Lower leg skin (tissue), 4 donors: Measurements from ENCODE around the gene GNG2. TPM values are rescaled to one million over a fixed set of nuclear protein-coding genes. Genes with fewer than 3 reads are reported as not detected.

Experiments
- DNase-seq, 2 donors: peaks; one replicate each; pipeline ENCODE4 v3.0.0-alpha.2; 2019; ENCODE audit warnings: low spot score in 2 of 2
- H3K4me3 ChIP-seq: fragments of 200-600 bp; sonication (generic); 2 replicates; pipeline ENCODE4 v1.5.1; 2017; ENCODE audit warnings: mild to moderate bottlenecking, low read depth; ENCODE audit not compliant: poor library complexity, severe bottlenecking
- POLR2A ChIP-seq, 2 donors: fragments of 450-650 bp; IDR thresholded peaks; one replicate each; pipeline ENCODE4 v1.6.1; 2016 to 2017; ENCODE audit warnings: antibody characterized with exemption in 2 of 2, mild to moderate bottlenecking in 1 of 2, moderate library complexity in 1 of 2
- WGBS, 2 donors: methylation state at CpG; one replicate each; pipeline ENCODE4 v1.1.5; 2018; 5-methylcytosine and 5-hydroxymethylcytosine counted together
- intact Hi-C: fragments of 100-400 bp; cut with DNase I; formaldehyde crosslinking; loops from one replicate; pipeline ENCODE4 v1.15.0; 2023; ENCODE audit warnings: low total_unique reads
- total RNA-seq, 4 donors: library from RNA; depleted of rRNA; stranded (reverse); fragments of >200 nt; gene quantifications; one replicate each; pipeline ENCODE4 v1.1.0, GENCODE V29; 2016
- TF ChIP-seq, protein P1 (sequence below), 3 donors: fragments of 450-650 bp; IDR thresholded peaks; one replicate each; pipeline ENCODE4 v1.5.1; 2016; ENCODE audit warnings: antibody characterized with exemption in 3 of 3, mild to moderate bottlenecking in 3 of 3, moderate library complexity in 2 of 3

The GNG2 gene
- total RNA-seq, 4 donors from 2014 or later = 4.0 to 6.6 (median 5.0) TPM

GRCh38 chr14:51993285-51993920, 133.0 kb downstream of the GNG2 start:
- whole genome bisulfite sequencing, 2 donors = 78 to 82% methylated on average over 3 of the region's 3 CpGs
- DNase-seq = no peak
- intact Hi-C loops = loop anchor here (5.0 kb wide), 1 partner anchor 614 kb away; no protein-coding TSS in a partner anchor
- H3K4me3 ChIP-seq = no peak overlapping the region
- TF ChIP-seq, protein P1, sequence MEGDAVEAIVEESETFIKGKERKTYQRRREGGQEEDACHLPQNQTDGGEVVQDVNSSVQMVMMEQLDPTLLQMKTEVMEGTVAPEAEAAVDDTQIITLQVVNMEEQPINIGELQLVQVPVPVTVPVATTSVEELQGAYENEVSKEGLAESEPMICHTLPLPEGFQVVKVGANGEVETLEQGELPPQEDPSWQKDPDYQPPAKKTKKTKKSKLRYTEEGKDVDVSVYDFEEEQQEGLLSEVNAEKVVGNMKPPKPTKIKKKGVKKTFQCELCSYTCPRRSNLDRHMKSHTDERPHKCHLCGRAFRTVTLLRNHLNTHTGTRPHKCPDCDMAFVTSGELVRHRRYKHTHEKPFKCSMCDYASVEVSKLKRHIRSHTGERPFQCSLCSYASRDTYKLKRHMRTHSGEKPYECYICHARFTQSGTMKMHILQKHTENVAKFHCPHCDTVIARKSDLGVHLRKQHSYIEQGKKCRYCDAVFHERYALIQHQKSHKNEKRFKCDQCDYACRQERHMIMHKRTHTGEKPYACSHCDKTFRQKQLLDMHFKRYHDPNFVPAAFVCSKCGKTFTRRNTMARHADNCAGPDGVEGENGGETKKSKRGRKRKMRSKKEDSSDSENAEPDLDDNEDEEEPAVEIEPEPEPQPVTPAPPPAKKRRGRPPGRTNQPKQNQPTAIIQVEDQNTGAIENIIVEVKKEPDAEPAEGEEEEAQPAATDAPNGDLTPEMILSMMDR (IDR thresholded peaks at IDR 0.05) = no peak
- no peak for TF ChIP-seq POLR2A (IDR thresholded peaks at IDR 0.05)

GRCh38 chr14:51996148-51996746, 135.8 kb downstream of the GNG2 start:
- intact Hi-C loops = no loop called here
- 48 to 55% methylated on average over 4 of the region's 4 CpGs for WGBS, 2 donors
- DNase-seq = no peak
- no peak overlapping the region for H3K4me3 ChIP-seq
- no peak for TF ChIP-seq POLR2A (IDR thresholded peaks at IDR 0.05)
- TF ChIP-seq, protein P1 (IDR thresholded peaks at IDR 0.05) = no peak

DNA sequence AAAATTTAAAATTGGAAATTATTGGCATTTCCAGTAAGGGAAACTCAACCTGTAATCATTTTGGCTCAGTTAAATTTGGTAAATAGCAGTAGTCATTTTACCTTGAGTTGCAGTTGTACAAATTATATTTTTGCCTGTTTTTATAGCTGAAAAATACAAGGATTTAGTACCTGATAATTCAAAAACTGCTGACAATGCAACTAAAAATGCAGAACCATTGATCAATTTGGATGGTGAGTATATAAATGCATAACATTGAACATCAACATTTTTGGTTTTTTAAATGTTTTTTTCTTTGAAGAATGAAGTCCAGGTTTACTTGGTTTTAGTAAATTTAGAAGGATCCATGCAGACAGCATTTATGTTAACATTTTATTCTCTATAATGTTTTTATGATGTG, 137.9 kb downstream of the GNG2 start:
- TF ChIP-seq POLR2A (IDR thresholded peaks at IDR 0.05) = no peak
- TF ChIP-seq, protein P1 (IDR thresholded peaks at IDR 0.05) = no peak
- intact Hi-C loops = no loop called here
- H3K4me3 ChIP-seq = no peak overlapping the region
- DNase-seq = no peak

DNA sequence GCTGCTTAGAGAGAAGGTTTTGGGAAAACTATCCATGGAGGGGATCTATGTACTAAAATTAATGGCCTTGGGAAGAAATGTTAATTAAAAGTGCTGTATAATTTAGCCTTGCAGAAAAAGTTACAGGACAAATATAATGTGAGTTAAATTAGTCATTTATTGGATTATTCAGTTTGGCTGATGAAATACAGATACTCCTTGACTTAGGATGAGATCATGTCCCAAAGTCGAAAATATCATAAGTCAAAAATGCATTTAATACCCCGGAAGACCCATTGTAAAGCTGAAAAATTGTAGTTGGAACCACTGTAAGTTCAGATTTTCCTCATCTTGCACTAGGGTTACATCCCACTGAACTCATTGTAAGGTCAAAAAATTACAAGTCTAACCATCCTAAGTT, 138.7 kb downstream of the GNG2 start:
- intact Hi-C loops = no loop called here
- 68 to 71% methylated on average over 2 of the region's 2 CpGs for WGBS, 2 donors
- TF ChIP-seq, protein P1 (IDR thresholded peaks at IDR 0.05) = no peak
- no peak for TF ChIP-seq POLR2A (IDR thresholded peaks at IDR 0.05)
- no peak for DNase-seq
- no peak overlapping the region for H3K4me3 ChIP-seq

GRCh38 chr14:52000019-52000582, 139.7 kb downstream of the GNG2 start:
- intact Hi-C loops = no loop called here
- 76 to 82% methylated on average over 3 of the region's 3 CpGs for WGBS, 2 donors
- DNase-seq = no peak
- H3K4me3 ChIP-seq = no peak overlapping the region
- TF ChIP-seq POLR2A (IDR thresholded peaks at IDR 0.05) = no peak
- TF ChIP-seq, protein P1 (IDR thresholded peaks at IDR 0.05) = no peak
